ENCODE results near the gene GASK1A. TPM values are rescaled to one million over a fixed set of nuclear protein-coding genes. Genes with fewer than 3 reads are reported as not detected.
A peak's percentile ranks its signal among the peaks of the same experiment; 100 is the strongest.

The GASK1A gene
- total and polyA plus RNA-seq, 2 donors from 2014 or later = 2.3 to 7.3 TPM

DNA sequence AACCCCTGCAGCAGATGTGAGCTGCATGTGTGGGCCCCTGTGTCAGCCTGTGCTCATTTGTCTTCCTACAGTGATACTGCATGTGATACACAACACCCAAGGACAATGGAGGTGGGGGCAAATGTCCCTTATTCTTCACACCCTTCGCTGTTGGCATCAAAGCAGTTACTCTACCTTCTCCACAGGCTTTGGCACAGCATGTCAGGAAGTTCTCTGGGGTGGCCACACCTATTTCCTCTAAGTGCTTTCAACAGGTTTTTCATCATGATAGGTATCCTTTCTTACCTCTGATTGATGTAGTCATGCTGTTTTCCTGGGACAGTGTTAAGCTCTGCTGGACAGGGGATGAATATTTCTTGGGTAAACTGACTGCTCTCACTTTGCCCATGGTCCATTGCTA lies 43.6 kb upstream of the GASK1A start:
- Histone ChIP-seq H3K9me3 (ENCODE audit: control insufficient read depth in 2 of 3, insufficient read depth in 1 of 3, low read length in 3 of 3) (peaks cover 0 to 4% (median 0%) of the 10 kb centered on the region in 3 donors), H3K4me1 (ENCODE audit: control insufficient read depth in 2 of 3, insufficient read depth in 2 of 3, low read depth in 1 of 3, low read length in 3 of 3) (no peaks in the 10 kb centered on the region), H3K4me3 (ENCODE audit: low read length in 3 of 3) (peak overlapping the region in 1 of 3 donors; percentile 67), H3K27me3 (ENCODE audit: control insufficient read depth, insufficient read depth, low read length) (no peaks in the 10 kb centered on the region), H3K36me3 (ENCODE audit: control insufficient read depth in 2 of 3, insufficient read depth in 3 of 3, low read length in 3 of 3) (no peaks in the 10 kb centered on the region), H3K9ac (ENCODE audit: low read length in 3 of 3) (no peak overlapping the region), H3K27ac (ENCODE audit: low read depth in 2 of 2, low read length in 2 of 2) (no peak overlapping the region)
- DNase-seq (no peak), FAIRE-seq (no peak)
- intact Hi-C loops (cut with DNase I) = no loop called here
- no peak for TF ChIP-seq CTCF (IDR thresholded peaks at IDR 0.05; ENCODE audit: borderline replicate concordance, extremely low read depth, insufficient read depth)

- no peak overlapping the region for H3K27ac ChIP-seq (ENCODE audit: low read depth in 2 of 2, low read length in 2 of 2)
- H3K36me3 ChIP-seq (ENCODE audit: control insufficient read depth in 2 of 3, insufficient read depth in 3 of 3, low read length in 3 of 3) = no peaks in the 10 kb centered on the region
- H3K4me3 ChIP-seq (ENCODE audit: low read length in 3 of 3) = peak overlapping the region; percentile 33 to 67 (median 48)
- peaks cover 0 to 4% (median 0%) of the 10 kb centered on the region in 3 donors for H3K9me3 ChIP-seq (ENCODE audit: control insufficient read depth in 2 of 3, insufficient read depth in 1 of 3, low read length in 3 of 3)
- peak overlapping the region in 1 of 3 donors; percentile 9 for H3K9ac ChIP-seq (ENCODE audit: low read length in 3 of 3)
- no peak for TF ChIP-seq CTCF (IDR thresholded peaks at IDR 0.05; ENCODE audit: borderline replicate concordance, extremely low read depth, insufficient read depth)
- no peak for FAIRE-seq
- intact Hi-C loops (cut with DNase I) = no loop called here
- no peaks in the 10 kb centered on the region for H3K27me3 ChIP-seq (ENCODE audit: control insufficient read depth, insufficient read depth, low read length)
- no peaks in the 10 kb centered on the region for H3K4me1 ChIP-seq (ENCODE audit: control insufficient read depth in 2 of 3, insufficient read depth in 2 of 3, low read depth in 1 of 3, low read length in 3 of 3)
- DNase-seq = peak; percentile 61 to 85 (median 77)
Observed at GRCh38 chr3:42936157-42936981, 42.7 kb upstream of the GASK1A start.

DNA sequence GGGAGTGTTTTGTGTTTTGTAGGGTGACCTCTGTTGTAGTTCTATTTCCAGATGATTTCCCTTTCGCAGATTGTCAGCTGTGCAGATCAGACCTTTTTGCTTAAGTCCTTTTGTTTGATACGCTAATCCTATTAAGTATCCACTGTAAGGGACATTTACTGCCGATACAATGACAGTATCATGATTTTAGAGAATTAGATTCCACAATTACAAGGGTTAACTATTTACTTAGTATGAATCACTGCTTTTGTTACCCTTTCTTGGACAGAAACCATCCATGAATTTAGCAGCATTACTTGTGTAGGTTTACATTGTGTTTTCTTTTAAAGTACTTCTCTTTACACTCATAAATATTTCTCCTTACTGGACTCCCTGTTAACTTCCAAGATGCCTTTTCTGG lies 41.8 kb upstream of the GASK1A start:
- intact Hi-C loops (cut with DNase I) = no loop called here
- H3K9me3 ChIP-seq (ENCODE audit: control insufficient read depth in 2 of 3, insufficient read depth in 1 of 3, low read length in 3 of 3) = peaks cover 0 to 4% (median 0%) of the 10 kb centered on the region in 3 donors
- FAIRE-seq (no peak), DNase-seq (no peak)
- H3K36me3 ChIP-seq (ENCODE audit: control insufficient read depth in 2 of 3, insufficient read depth in 3 of 3, low read length in 3 of 3) = no peaks in the 10 kb centered on the region
- H3K27ac ChIP-seq (ENCODE audit: low read depth in 2 of 2, low read length in 2 of 2) = no peak overlapping the region
- no peak overlapping the region for H3K4me3 ChIP-seq (ENCODE audit: low read length in 3 of 3)
- no peaks in the 10 kb centered on the region for H3K27me3 ChIP-seq (ENCODE audit: control insufficient read depth, insufficient read depth, low read length)
- H3K9ac ChIP-seq (ENCODE audit: low read length in 3 of 3) = no peak overlapping the region
- no peak for TF ChIP-seq CTCF (IDR thresholded peaks at IDR 0.05; ENCODE audit: borderline replicate concordance, extremely low read depth, insufficient read depth)
- no peaks in the 10 kb centered on the region for H3K4me1 ChIP-seq (ENCODE audit: control insufficient read depth in 2 of 3, insufficient read depth in 2 of 3, low read depth in 1 of 3, low read length in 3 of 3)

All from kidney (tissue), 14 donors.